ENCODE measurements around the gene LNX1. TPM values are rescaled to one million over a fixed set of nuclear protein-coding genes. Genes with fewer than 3 reads are reported as not detected.

LNX1 gene
- total and polyA plus RNA-seq, 2 of the 13 experiments (the other 11 are each of a cell fraction or from before 2014, with no cell fraction given), result 0.49 TPM

GRCh38 chr4:53582194-53582593, 9.1 kb downstream of the LNX1 start (continued):
- no peak for TF ChIP-seq ZC3H4 (CRISPR knock-in tag; IDR thresholded peaks at IDR 0.05; ENCODE audit: borderline replicate concordance)
- TF ChIP-seq KLF16 (CRISPR knock-in tag; IDR thresholded peaks at IDR 0.05), result peak in 1 of 2 experiments; percentile 26; a peak in 1 of 4 replicates
- no peak for TF ChIP-seq POLR2A (IDR thresholded peaks at IDR 0.05; ENCODE audit: insufficient read depth in 1 of 2, low read depth in 2 of 2, low read length in 2 of 2)
- no peak for TF ChIP-seq SCMH1 (CRISPR knock-in tag; IDR thresholded peaks at IDR 0.05; ENCODE audit: borderline replicate concordance)
- TF ChIP-seq ZNF292 (CRISPR knock-in tag; IDR thresholded peaks at IDR 0.05; ENCODE audit: borderline replicate concordance, low read depth), result no peak
- no peak for TF ChIP-seq KLF12 (CRISPR knock-in tag; IDR thresholded peaks at IDR 0.05; ENCODE audit: borderline replicate concordance)
- no peak for TF ChIP-seq ZNF747 (CRISPR knock-in tag; IDR thresholded peaks at IDR 0.05; ENCODE audit: borderline replicate concordance)
- no peak for TF ChIP-seq CENPBD1 (CRISPR knock-in tag; IDR thresholded peaks at IDR 0.05; ENCODE audit: borderline replicate concordance, low read depth)
- TF ChIP-seq HHEX (CRISPR knock-in tag; IDR thresholded peaks at IDR 0.05), result peak; percentile 59; the same call in 1 of the 2 replicates
- no peak for TF ChIP-seq ZNF557 (CRISPR knock-in tag; IDR thresholded peaks at IDR 0.05)
- no peak; the same call in 1 of the 2 replicates for TF ChIP-seq PRDM15 (CRISPR knock-in tag; IDR thresholded peaks at IDR 0.05)
- no peak for TF ChIP-seq MTF1 (CRISPR knock-in tag; IDR thresholded peaks at IDR 0.05)
- TF ChIP-seq, protein P1, sequence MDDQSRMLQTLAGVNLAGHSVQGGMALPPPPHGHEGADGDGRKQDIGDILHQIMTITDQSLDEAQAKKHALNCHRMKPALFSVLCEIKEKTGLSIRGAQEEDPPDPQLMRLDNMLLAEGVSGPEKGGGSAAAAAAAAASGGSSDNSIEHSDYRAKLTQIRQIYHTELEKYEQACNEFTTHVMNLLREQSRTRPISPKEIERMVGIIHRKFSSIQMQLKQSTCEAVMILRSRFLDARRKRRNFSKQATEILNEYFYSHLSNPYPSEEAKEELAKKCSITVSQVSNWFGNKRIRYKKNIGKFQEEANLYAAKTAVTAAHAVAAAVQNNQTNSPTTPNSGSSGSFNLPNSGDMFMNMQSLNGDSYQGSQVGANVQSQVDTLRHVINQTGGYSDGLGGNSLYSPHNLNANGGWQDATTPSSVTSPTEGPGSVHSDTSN (CRISPR knock-in tag; IDR thresholded peaks at IDR 0.05; ENCODE audit: borderline replicate concordance), result no peak
- TF ChIP-seq, protein P2, sequence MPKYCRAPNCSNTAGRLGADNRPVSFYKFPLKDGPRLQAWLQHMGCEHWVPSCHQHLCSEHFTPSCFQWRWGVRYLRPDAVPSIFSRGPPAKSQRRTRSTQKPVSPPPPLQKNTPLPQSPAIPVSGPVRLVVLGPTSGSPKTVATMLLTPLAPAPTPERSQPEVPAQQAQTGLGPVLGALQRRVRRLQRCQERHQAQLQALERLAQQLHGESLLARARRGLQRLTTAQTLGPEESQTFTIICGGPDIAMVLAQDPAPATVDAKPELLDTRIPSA (CRISPR knock-in tag; IDR thresholded peaks at IDR 0.05; ENCODE audit: borderline replicate concordance), result no peak
- no peak for TF ChIP-seq ZNF30 (CRISPR knock-in tag; IDR thresholded peaks at IDR 0.05)
- peak; percentile 25; the same call in 1 of the 2 replicates for TF ChIP-seq SIX1 (CRISPR knock-in tag; IDR thresholded peaks at IDR 0.05; ENCODE audit: borderline replicate concordance)
- TF ChIP-seq ZNF546 (CRISPR knock-in tag; conservative IDR thresholded peaks at IDR 0.05), result no peak
- TF ChIP-seq FOXA3 (CRISPR knock-in tag; IDR thresholded peaks at IDR 0.05), result peak; percentile 77
- no peak for TF ChIP-seq KMT2A (CRISPR knock-in tag; IDR thresholded peaks at IDR 0.05)
- no peak for TF ChIP-seq STAT6 (CRISPR knock-in tag; IDR thresholded peaks at IDR 0.05; ENCODE audit: borderline replicate concordance)
- TF ChIP-seq ZNF251 (CRISPR knock-in tag; IDR thresholded peaks at IDR 0.05), result no peak
- TF ChIP-seq PCBP1 (IDR thresholded peaks at IDR 0.05; ENCODE audit: borderline replicate concordance, low read depth, low read length), result no peak
- TF ChIP-seq SRSF4 (IDR thresholded peaks at IDR 0.05; ENCODE audit: low read depth, low read length, poor library complexity, severe bottlenecking), result no peak

Measured in HepG2 (cell line).